GM12892 (cell line): ENCODE data around the gene DDX49.
"Not testable (repeated sequence)": the region's sequence is repeated elsewhere in the genome, so short reads cannot be mapped to it uniquely, and the experiment has no call there.

Experiments
- DNase-seq: peaks from one replicate; pipeline ENCODE4 v3.0.0; 2011; ENCODE audit not compliant: insufficient read length
- FAIRE-seq: peaks from 2 replicates; lab custom pipeline; 2011; peaks lifted over from hg19 to GRCh38; lab: Jason Lieb, UNC
- POLR2A ChIP-seq: IDR thresholded peaks from 2 replicates; pipeline ENCODE4 v1.6.1; 2011; ENCODE audit warnings: low read depth, low read length, control low read depth
- POLR2AphosphoS5 ChIP-seq: IDR thresholded peaks from 2 replicates; pipeline ENCODE4 v1.6.1; 2011; ENCODE audit warnings: low read depth, low read length, control low read depth
- TAF1 ChIP-seq: IDR thresholded peaks from 2 replicates; pipeline ENCODE4 v1.6.1; 2011; ENCODE audit warnings: low read depth, mild to moderate bottlenecking, control low read depth, low read length, borderline replicate concordance

Gene DDX49

DNA sequence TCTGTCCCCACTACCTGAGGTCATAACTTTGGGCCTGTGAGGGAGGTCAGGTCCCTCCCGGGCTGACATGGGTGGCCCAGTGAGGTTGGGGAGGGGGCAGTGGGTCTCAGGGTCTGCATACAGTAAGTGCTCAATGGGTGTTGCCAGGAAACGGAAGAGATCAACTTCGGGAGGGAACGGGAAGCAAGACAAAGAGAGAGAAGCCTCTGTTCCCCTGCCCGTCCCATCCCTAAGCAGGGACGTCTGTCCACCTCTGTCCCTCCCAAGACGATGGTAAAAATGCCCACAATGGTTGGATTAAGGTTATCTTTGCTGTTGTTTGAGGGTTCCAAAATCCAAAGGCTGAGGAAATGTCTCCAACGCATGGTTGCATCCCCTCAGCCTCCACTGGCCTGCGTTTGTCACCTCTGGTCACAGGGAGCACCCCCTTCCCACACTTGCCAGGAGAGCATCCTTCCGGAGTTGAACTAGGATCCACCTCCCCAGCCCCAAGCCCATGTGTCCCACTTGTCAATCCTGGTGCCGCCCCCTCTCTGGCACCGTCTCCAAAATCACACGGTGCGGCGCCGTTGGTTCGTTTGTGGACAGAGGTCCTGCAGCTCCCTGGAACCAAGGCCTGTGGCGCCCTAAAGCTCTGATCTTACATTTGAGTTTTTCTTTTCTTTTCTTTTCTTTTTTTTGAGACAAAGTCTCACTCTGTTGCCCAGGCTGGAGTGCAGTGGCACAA lies 22.3 kb downstream of the DDX49 start:
- DNase-seq (no peak), FAIRE-seq (no peak)
- TF ChIP-seq TAF1 = no peak
- no peak for TF ChIP-seq POLR2AphosphoS5
- no peak for TF ChIP-seq POLR2A

DNA sequence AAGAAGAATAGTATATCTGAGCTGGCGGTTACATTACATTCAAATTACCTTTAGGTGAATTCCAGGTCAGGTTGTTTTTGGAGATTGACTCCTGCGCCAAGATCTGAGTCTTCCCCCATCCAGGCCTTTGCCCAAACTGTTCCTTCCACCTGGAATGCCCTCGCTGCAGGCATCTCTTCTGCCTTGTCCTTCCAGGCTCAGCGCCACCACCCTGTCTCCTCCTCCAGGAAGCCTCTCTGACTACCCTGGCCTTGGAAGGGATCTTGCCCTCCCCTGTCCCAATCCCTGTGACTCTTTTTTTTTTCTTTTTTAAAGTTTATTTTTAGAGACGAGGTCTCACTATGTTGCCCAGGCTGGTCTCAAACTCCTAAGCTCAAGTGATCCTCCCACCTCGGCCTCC lies 23.2 kb downstream of the DDX49 start:
- TF ChIP-seq POLR2AphosphoS5 (no peak), TAF1 (no peak), POLR2A (no peak)

GRCh38 chr19:18943465-18943864 lies 23.9 kb downstream of the DDX49 start:
- TF ChIP-seq POLR2AphosphoS5 (no peak), TAF1 (no peak), POLR2A (no peak)
- DNase-seq = no peak
- no peak for FAIRE-seq

More for the DNA sequence above, 23.2 kb downstream of the DDX49 start:
- FAIRE-seq (no peak), DNase-seq (no peak)

GRCh38 chr19:18945297-18945696 lies 25.8 kb downstream of the DDX49 start:
- no peak for DNase-seq
- no peak for TF ChIP-seq TAF1
- no peak for TF ChIP-seq POLR2AphosphoS5
- no peak for TF ChIP-seq POLR2A
- FAIRE-seq = no peak

- FAIRE-seq (no peak), DNase-seq (no peak)
- no peak for TF ChIP-seq TAF1
- no peak for TF ChIP-seq POLR2AphosphoS5
- no peak for TF ChIP-seq POLR2A
Measured at GRCh38 chr19:18946335-18946734, 26.8 kb downstream of the DDX49 start.

GRCh38 chr19:18946918-18947317 lies 27.4 kb downstream of the DDX49 start:
- FAIRE-seq = no peak
- TF ChIP-seq POLR2A (no peak), POLR2AphosphoS5 (no peak), TAF1 (no peak)
- DNase-seq = no peak

GRCh38 chr19:18948075-18948975 lies 28.8 kb downstream of the DDX49 start:
- TF ChIP-seq TAF1 (no peak), POLR2AphosphoS5 (no peak), POLR2A (no peak)
- DNase-seq (no peak), FAIRE-seq (no peak)

DNA sequence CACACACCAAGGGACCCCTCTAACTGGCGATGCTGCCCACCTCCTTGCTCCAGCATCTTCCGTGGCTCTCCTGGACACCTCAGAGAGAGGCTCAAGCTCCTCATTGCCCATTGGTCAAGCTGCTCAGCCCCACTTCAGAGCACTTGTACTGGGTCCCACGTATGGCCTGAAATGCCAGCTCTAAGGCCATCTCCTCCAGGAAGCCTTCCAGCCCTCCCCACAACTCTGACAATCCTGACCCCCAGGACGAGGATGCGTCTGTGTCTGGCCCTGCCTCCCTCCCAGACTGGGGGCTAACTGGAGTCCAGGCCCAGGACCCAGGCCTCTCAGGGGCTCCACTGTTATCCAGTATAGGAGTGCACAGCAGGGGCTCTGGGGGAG lies 29.5 kb downstream of the DDX49 start:
- TF ChIP-seq POLR2AphosphoS5 = no peak
- TF ChIP-seq POLR2A = no peak
- TF ChIP-seq TAF1 = no peak
- no peak for FAIRE-seq
- no peak for DNase-seq

DNA sequence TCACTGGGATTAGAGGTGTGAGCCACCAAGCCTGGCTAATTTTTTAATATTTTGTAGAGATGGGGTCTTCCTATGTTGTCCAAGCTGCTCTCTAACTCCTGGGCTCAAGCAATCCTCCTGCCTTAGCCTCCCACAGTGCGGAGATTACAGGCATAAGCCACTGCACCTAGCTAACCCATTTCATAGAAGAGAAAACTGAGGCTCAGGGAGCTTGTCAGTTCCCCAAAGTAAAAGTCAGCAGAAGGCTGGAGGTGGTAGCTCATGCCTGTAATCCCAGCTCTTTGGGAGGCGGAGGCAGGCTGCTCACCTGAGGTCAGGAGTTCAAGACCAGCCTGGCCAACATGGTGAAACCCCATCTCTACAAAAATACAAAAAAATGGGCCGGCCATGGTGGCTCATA lies 30.3 kb downstream of the DDX49 start:
- TF ChIP-seq TAF1 = no peak
- TF ChIP-seq POLR2AphosphoS5 = no peak
- TF ChIP-seq POLR2A = no peak
- FAIRE-seq (no peak), DNase-seq (no peak)

DNA sequence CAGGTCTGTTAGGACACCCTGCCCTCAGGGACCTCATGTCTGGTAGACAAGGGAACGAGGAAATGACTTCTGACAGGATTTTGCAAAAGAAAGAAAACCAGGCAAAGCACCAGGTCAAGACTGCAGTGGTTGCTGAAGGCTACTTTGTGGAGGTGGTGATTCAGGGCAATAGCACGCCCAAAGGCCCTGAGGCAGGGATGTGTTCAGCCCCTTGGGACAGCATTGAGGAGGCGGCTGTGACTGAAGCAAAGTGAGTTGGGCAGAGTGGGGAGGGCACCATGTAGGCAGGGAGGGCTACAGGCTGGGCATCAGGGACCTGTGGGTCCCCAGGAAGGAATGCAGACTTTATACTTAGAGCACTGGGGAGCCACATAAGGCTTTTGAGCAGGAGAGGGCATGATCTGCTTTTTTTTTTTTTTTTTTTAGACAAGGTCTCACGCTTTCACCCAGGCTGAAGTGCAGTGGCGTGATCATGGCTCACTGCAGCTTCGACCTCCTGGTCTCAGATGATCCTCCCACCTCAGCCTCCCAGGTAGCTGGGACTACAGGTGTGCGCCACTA lies 32.3 kb downstream of the DDX49 start:
- FAIRE-seq (no peak), DNase-seq (no peak)
- TF ChIP-seq POLR2AphosphoS5 = no peak
- no peak for TF ChIP-seq TAF1
- TF ChIP-seq POLR2A = no peak

- FAIRE-seq, DNase-seq: not testable (repeated sequence)
Measured at GRCh38 chr19:18952364-18953003, 33.0 kb downstream of the DDX49 start.
